GM12891 (cell line): ENCODE results near the gene THAP3.

Experiments
- DNase-seq: peaks from one replicate; pipeline ENCODE4 v3.0.0; 2011; ENCODE audit warnings: low spot score; ENCODE audit not compliant: insufficient read length
- FAIRE-seq: peaks from 2 replicates; lab custom pipeline; 2011; peaks lifted over from hg19 to GRCh38; lab: Jason Lieb, UNC
- PAX5 ChIP-seq: IDR thresholded peaks from 2 replicates; pipeline ENCODE4 v1.6.1; 2011; ENCODE audit warnings: low read length, moderate library complexity, mild to moderate bottlenecking; ENCODE audit not compliant: insufficient read depth, severe bottlenecking
- POLR2A ChIP-seq: IDR thresholded peaks from 2 replicates; pipeline ENCODE4 v1.6.1; 2011; ENCODE audit warnings: low read depth, low read length, control low read depth
- POLR2AphosphoS5 ChIP-seq: IDR thresholded peaks from 2 replicates; pipeline ENCODE4 v1.6.1; 2011; ENCODE audit warnings: low read depth, low read length, control low read depth
- POU2F2 ChIP-seq: IDR thresholded peaks from 2 replicates; pipeline ENCODE4 v1.6.1; 2011; ENCODE audit warnings: low read depth, mild to moderate bottlenecking, control low read depth, low read length, moderate library complexity
- SPI1 ChIP-seq: IDR thresholded peaks from 2 replicates; pipeline ENCODE4 v1.6.1; 2011; ENCODE audit warnings: low read depth, low read length, control low read depth
- TAF1 ChIP-seq: IDR thresholded peaks from 2 replicates; pipeline ENCODE4 v1.6.1; 2011; ENCODE audit warnings: low read depth, low read length, control low read depth

The THAP3 gene

GRCh38 chr1:6674771-6675170 lies 50.1 kb downstream of the THAP3 start:
- FAIRE-seq (no peak), DNase-seq (no peak)
- TF ChIP-seq POLR2A (no peak), SPI1 (no peak), PAX5 (no peak), POLR2AphosphoS5 (no peak), POU2F2 (no peak), TAF1 (no peak)

- no peak for DNase-seq
- FAIRE-seq: no peak
- no peak for TF ChIP-seq POLR2AphosphoS5
- TF ChIP-seq POU2F2: no peak
- TF ChIP-seq PAX5: no peak
- TF ChIP-seq POLR2A: no peak
- TF ChIP-seq TAF1: no peak
- no peak for TF ChIP-seq SPI1
Observed at GRCh38 chr1:6675941-6676340, 51.3 kb downstream of the THAP3 start.
